HG02610 (cell line): ENCODE measurements around the gene FBXO21.
"Not testable (repeated sequence)": the region's sequence is repeated elsewhere in the genome, so short reads cannot be mapped to it uniquely, and the experiment has no call there.

ENCODE experiments used
- ATAC-seq: cut with Tn5 transposase; IDR thresholded peaks from one replicate; pipeline ENCODE4 v1.9.1; 2021; ENCODE audit warnings: mild to moderate bottlenecking, moderate library complexity; ENCODE audit not compliant: unreplicated experiment

Gene FBXO21

GRCh38 chr12:117202556-117202955 is 12.3 kb upstream of the FBXO21 start:
- no peak for ATAC-seq

- no peak for ATAC-seq
These were observed 11.8 kb upstream of the FBXO21 start for GRCh38 chr12:117202033-117202432.

- ATAC-seq, result not testable (repeated sequence)
These were observed 9.9 kb upstream of the FBXO21 start for GRCh38 chr12:117199956-117200744.

- not testable (repeated sequence) for ATAC-seq
These were observed 6.1 kb upstream of the FBXO21 start for GRCh38 chr12:117196334-117196733.

- ATAC-seq, result not testable (repeated sequence)
These were observed 4.8 kb upstream of the FBXO21 start for GRCh38 chr12:117195027-117195426.

GRCh38 chr12:117193903-117194302 is 3.6 kb upstream of the FBXO21 start:
- no peak for ATAC-seq

GRCh38 chr12:117192581-117192980 is 2.3 kb upstream of the FBXO21 start:
- not testable (repeated sequence) for ATAC-seq

- no peak for ATAC-seq
These were observed 1.8 kb upstream of the FBXO21 start for GRCh38 chr12:117192057-117192456.

GRCh38 chr12:117189725-117190209 is 503 bp downstream of the FBXO21 start:
- ATAC-seq, result peak; percentile 30

- no peak for ATAC-seq
These were observed 1.1 kb downstream of the FBXO21 start for GRCh38 chr12:117188961-117189724.

- no peak for ATAC-seq
These were observed 2.1 kb downstream of the FBXO21 start for GRCh38 chr12:117188121-117188665.

GRCh38 chr12:117187421-117187820 is 2.8 kb downstream of the FBXO21 start:
- no peak for ATAC-seq

- ATAC-seq, result no peak
These were observed 7.4 kb downstream of the FBXO21 start for GRCh38 chr12:117182866-117183265.

GRCh38 chr12:117181468-117181843 is 8.8 kb downstream of the FBXO21 start:
- not testable (repeated sequence) for ATAC-seq

GRCh38 chr12:117180758-117181467 is 9.4 kb downstream of the FBXO21 start:
- no peak for ATAC-seq

- ATAC-seq, result no peak
These were observed 11.5 kb downstream of the FBXO21 start for GRCh38 chr12:117178745-117179144.

- ATAC-seq, result no peak
These were observed 12.0 kb downstream of the FBXO21 start for GRCh38 chr12:117178301-117178700.

GRCh38 chr12:117172168-117172567 is 18.1 kb downstream of the FBXO21 start:
- ATAC-seq, result no peak

GRCh38 chr12:117171499-117172162 is 18.6 kb downstream of the FBXO21 start:
- no peak for ATAC-seq

GRCh38 chr12:117169548-117169947 is 20.7 kb downstream of the FBXO21 start:
- no peak for ATAC-seq
